ENCODE data around the gene CAMTA1.

The CAMTA1 gene

DNA sequence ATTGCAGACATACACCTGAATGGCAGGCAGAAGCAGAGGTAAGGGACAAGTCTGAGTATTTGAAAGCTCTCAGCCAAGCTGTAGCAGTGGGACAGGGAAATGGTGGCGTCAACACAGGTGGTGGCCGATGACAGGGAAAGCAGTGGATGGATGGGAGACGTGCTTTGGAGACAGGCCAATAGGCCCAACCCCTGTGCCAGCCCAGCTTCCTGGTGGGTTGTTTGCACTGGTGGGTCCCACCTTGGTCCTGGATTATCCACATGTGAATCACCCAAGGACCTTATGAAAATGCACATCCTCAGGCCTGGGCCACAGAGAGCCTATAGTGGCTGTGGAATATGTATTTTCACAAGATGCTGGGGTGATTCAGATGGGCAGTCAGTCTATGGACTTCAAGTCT lies 782.1 kb downstream of the CAMTA1 start:
- in situ Hi-C loops (cut with MboI; ENCODE audit: low sequenced_read_pairs) = no loop called here

- in situ Hi-C loops (cut with MboI; ENCODE audit: low sequenced_read_pairs) = no loop called here
These were observed 782.8 kb downstream of the CAMTA1 start for GRCh38 chr1:7568053-7568452.

GRCh38 chr1:7568901-7569524 lies 783.8 kb downstream of the CAMTA1 start:
- in situ Hi-C loops (cut with MboI; ENCODE audit: low sequenced_read_pairs) = no loop called here

- in situ Hi-C loops (cut with MboI; ENCODE audit: low sequenced_read_pairs) = no loop called here
These were observed 785.1 kb downstream of the CAMTA1 start for GRCh38 chr1:7570311-7570710.

DNA sequence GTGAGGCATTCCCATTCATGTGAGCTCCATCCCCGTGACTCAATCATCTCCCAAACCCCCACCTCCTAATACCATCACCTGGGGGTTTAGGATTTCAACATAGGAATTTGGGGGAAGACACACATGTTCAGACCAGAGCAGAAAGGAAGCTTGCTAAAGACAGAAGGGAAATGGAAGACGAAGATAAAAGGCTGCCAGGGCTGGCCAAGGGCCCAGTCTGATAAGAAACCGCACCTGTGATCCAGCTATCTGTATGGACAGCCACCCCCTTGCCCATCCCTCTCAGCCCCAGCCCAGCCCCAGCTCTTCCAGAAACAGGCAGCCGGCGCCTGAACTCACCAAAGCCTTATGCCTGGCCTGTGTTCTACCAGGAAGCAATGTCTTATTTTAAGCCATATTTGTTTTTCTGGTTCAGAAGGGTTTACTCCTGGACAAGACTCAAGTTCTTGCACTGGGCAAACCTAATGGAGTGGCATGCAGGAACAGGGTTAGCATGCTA lies 787.4 kb downstream of the CAMTA1 start:
- in situ Hi-C loops (cut with MboI; ENCODE audit: low sequenced_read_pairs) = no loop called here

DNA sequence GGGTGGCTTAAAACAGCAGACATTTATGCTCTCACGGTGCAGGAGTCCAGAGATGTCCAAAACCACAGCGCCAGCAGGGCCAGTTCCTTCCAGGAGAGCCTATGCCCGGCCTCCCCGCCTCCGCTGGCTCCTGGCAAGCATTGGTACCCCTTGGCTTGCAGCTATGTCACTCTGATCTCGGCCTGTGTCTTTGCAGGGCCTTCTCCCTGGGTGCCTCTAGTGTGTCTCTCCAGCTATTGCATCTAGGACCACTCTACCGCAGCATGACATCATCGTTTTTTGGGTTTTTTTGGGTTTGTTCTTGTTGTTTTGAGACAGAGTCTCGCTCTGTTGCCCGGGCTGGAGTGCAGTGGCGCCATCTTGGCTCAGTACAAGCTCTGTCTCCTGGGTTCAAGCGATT lies 788.2 kb downstream of the CAMTA1 start:
- in situ Hi-C loops (cut with MboI; ENCODE audit: low sequenced_read_pairs) = no loop called here

DNA sequence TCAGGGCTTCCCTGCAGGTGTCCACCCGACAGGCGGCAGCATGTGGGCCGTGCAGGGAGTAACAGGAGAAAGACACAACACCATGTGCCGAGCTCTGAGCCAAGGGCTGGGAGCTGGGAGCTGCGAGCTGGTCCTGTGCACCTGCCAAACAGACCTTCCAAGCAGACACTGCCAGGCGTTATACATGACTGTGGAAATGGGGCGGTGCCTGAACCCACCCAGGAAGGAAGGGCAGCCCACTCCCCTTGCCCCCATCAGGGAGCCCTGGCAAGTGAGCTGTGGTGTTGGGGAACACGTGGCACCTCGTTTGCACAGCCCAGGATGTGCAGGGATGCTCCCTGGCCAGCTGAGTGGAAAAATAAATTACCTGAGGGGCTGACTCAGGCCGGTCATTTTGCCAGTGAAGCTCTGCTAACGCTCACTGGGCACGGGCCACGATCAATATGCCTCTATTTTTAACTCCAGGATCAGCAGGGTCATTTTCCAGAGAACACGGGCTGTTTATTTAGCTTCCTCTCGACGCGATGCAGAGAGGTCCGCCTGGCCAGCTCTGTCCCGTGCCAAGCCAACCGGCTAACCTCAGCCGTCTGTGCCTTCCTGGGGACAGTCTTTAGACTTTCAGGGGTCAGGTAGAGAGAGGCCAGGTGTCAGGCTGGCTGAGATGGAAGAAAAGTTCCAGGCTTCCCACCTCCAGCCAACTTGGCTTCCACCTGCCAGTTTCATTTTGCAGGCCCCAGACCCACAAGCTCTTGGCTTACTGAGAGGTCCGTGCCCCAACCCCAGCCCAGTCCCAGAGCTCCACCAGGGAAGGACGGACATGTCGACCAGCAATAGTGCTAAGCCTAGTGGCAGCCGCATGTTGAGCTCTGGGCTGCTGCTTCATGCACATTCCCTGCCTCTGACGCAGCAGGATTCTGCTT lies 789.1 kb downstream of the CAMTA1 start:
- in situ Hi-C loops (cut with MboI; ENCODE audit: low sequenced_read_pairs) = no loop called here

GRCh38 chr1:7575041-7575400 lies 789.8 kb downstream of the CAMTA1 start:
- in situ Hi-C loops (cut with MboI; ENCODE audit: low sequenced_read_pairs) = no loop called here

DNA sequence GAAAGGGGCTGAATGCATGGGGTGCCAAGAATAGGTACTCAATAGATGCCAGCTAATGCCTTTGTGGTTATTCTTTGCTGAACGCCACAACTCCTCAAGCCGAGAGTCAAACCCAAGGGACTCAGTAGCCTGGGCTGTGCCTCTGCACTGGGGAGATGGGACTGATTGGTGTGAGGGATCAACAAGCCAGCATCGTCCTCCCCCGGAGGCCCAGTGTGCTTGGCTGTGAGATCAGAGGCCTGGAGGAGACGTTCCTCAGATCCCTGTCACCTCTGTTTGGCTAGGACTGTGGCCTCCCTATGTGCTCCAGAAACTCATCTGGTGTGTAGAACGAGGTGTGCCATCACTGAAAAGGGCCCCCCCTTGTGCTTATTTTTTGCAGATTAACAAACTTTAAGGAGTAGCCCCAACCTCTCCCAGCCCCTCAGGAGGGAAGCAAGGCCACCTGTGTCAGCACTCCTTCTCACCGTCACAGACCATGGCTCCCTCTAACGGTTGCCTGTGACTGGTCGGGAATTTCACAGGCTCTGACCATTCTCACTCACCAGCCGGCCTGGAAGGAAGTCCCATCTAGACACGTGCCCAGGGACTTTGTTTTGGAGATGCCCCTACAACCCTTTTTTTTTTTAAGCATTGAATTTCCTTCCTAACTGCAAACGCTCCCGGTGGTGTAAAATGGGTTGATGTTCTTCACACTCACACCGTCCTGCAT lies 791.8 kb downstream of the CAMTA1 start:
- in situ Hi-C loops (cut with MboI; ENCODE audit: low sequenced_read_pairs) = no loop called here

DNA sequence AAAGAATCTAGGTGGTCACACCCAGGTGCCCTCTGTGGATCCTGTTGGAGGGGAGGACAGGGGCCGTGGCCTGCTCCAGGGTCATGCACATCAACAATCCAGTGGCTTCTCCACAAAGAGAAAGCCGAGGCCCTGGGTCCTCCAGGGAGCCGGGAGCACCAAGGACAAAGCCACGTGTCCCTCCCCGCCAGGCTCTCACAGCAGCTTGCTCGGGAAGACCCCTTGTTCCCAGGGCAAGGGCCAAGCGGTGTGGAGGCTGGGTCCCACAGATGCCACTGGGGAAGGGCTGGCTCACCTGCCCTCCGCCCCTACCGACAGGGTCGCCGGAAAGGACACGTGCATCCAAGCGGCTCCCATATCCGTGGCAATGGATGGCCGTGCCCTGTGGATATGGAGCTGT lies 793.0 kb downstream of the CAMTA1 start:
- in situ Hi-C loops (cut with MboI; ENCODE audit: low sequenced_read_pairs) = no loop called here

GRCh38 chr1:7579016-7579415 lies 793.8 kb downstream of the CAMTA1 start:
- in situ Hi-C loops (cut with MboI; ENCODE audit: low sequenced_read_pairs) = no loop called here

GRCh38 chr1:7579831-7580804 lies 794.9 kb downstream of the CAMTA1 start:
- in situ Hi-C loops (cut with MboI; ENCODE audit: low sequenced_read_pairs) = no loop called here

GRCh38 chr1:7580923-7581753 lies 795.9 kb downstream of the CAMTA1 start:
- in situ Hi-C loops (cut with MboI; ENCODE audit: low sequenced_read_pairs) = no loop called here

DNA sequence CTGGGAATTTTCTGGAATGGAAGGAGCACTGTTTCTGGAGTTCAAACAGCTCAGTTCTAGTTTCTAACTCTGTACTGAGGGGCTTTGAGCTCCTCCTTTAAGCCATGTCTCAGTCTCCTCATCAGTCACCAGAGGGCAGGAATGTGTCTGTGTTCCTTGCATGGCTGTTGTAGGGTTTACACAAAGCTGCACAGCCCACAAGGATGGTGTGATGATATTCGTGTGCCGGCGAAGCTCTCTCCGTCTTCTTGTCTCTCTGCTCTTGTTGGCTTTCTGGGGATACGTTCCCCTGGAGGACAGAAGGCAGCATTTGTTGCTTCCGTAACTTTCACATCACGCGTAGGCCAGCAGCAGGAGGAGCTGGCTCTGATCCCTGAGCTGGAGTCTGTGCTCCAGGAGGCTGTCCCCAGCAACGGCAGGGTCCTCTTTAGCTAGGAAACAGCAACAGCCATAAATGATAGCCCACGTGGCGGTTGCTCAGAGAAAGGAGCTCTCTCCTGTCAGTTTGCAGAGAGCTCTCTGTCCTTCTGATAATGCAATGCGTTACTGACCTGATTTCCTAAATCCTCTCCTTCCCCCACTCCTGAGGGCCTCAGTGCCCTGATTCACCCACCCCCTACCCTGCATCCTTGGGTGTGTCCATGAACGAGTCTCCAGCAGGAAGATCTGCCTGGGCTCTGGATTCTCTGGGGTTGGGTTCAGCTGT lies 796.7 kb downstream of the CAMTA1 start:
- in situ Hi-C loops (cut with MboI; ENCODE audit: low sequenced_read_pairs) = no loop called here

GRCh38 chr1:7582460-7582972 lies 797.3 kb downstream of the CAMTA1 start:
- in situ Hi-C loops (cut with MboI; ENCODE audit: low sequenced_read_pairs) = no loop called here

- in situ Hi-C loops (cut with MboI; ENCODE audit: low sequenced_read_pairs) = no loop called here
These were observed 798.2 kb downstream of the CAMTA1 start for GRCh38 chr1:7583291-7584096.

DNA sequence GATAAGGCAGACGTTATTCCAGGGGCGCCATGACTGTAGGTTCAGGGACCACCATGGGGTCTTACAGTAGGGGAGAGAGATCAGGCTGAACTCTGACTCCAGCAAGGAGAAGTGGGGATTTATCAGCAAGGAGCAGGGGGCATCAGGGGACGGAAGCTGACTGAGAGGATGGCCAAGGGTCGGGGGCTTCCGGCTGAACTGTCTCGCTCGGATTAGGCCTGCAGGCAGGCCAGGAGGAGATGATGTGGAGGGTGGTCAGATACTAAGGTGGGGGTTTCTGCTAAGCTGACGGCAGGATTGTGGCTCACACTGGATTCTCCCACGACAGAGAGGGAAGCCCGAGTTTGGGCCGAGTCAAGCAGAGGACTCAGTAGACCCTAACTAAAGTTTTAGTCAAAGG lies 798.9 kb downstream of the CAMTA1 start:
- in situ Hi-C loops (cut with MboI; ENCODE audit: low sequenced_read_pairs) = no loop called here

- in situ Hi-C loops (cut with MboI; ENCODE audit: low sequenced_read_pairs) = no loop called here
These were observed 799.4 kb downstream of the CAMTA1 start for GRCh38 chr1:7584643-7585042.

Measured in HL-60/S4 treated with retinoic acid at 250 ng/mL for 4 days and 3 days (cell line).